Epithelial cell of esophagus (primary cell): ENCODE data around the gene DYSF.
"Not testable (repeated sequence)": the region's sequence is repeated elsewhere in the genome, so short reads cannot be mapped to it uniquely, and the experiment has no call there.

Experiments
- DNase-seq: peaks from one replicate; pipeline ENCODE4 v3.0.0; 2010; ENCODE audit warnings: low read depth
- H3K4me3 ChIP-seq: 2 replicates; pipeline ENCODE4 v1.5.1; 2011; ENCODE audit warnings: mild to moderate bottlenecking, low read length, control low read depth
- TF ChIP-seq, protein P1 (sequence below): IDR thresholded peaks from 2 replicates; pipeline ENCODE4 v1.5.1; 2011; ENCODE audit warnings: low read depth, mild to moderate bottlenecking, low read length, control low read depth, inconsistent platforms; ENCODE audit not compliant: insufficient read depth; ENCODE audit errors: missing control alignments

Gene DYSF

DNA sequence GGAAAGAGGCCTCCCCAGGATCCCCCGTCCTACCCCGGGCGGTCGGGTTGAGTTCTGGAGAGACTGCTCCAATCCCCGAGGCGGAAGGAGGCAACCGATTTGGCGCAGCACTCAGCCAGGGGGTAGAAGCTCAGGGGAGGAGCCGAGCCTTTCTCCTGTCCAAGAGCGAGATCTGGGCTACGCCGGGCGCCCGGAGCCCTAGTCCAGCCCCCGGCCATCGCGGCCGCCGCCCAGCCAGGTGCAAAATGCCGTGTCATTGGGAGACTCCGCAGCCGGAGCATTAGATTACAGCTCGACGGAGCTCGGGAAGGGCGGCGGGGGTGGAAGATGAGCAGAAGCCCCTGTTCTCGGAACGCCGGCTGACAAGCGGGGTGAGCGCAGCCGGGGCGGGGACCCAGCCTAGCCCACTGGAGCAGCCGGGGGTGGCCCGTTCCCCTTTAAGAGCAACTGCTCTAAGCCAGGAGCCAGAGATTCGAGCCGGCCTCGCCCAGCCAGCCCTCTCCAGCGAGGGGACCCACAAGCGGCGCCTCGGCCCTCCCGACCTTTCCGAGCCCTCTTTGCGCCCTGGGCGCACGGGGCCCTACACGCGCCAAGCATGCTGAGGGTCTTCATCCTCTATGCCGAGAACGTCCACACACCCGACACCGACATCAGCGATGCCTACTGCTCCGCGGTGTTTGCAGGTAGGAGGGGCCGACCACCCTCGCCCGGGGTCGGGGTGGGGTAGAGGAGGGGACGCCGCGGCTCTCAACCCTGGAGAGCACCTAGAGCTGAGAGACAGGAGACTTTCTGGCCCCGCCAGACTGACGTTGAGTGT is at the start of gene DYSF:
DYSF (plus strand) TSS at position 158 of the 817 bp plus-strand sequence.
- H3K4me3 ChIP-seq = peak within 1 kb of the TSS; percentile 40
- DNase-seq = peak; percentile 50
- TF ChIP-seq, protein P1, sequence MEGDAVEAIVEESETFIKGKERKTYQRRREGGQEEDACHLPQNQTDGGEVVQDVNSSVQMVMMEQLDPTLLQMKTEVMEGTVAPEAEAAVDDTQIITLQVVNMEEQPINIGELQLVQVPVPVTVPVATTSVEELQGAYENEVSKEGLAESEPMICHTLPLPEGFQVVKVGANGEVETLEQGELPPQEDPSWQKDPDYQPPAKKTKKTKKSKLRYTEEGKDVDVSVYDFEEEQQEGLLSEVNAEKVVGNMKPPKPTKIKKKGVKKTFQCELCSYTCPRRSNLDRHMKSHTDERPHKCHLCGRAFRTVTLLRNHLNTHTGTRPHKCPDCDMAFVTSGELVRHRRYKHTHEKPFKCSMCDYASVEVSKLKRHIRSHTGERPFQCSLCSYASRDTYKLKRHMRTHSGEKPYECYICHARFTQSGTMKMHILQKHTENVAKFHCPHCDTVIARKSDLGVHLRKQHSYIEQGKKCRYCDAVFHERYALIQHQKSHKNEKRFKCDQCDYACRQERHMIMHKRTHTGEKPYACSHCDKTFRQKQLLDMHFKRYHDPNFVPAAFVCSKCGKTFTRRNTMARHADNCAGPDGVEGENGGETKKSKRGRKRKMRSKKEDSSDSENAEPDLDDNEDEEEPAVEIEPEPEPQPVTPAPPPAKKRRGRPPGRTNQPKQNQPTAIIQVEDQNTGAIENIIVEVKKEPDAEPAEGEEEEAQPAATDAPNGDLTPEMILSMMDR = no peak

DNA sequence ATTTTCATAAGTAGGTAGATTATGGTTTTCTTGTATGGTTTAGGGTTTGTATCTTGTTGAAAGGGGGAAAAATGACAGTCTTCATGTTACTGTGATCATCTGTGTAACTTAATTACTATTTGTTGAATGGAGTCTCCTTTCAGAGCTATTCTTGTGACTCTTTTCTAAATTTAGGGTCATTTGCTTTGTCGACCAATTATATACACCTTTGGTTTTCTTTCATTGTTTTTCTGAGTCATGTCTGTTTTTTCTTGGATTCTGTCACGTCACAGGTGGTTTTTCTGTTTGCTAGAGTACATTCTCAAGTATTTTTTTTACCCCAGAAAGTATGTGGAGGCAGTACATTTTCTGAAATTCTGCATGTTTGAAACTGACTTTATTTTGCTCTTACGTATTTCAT is 43.8 kb upstream of the DYSF start:
- H3K4me3 ChIP-seq = no peak overlapping the region
- TF ChIP-seq, protein P1 = no peak
- DNase-seq = no peak

DNA sequence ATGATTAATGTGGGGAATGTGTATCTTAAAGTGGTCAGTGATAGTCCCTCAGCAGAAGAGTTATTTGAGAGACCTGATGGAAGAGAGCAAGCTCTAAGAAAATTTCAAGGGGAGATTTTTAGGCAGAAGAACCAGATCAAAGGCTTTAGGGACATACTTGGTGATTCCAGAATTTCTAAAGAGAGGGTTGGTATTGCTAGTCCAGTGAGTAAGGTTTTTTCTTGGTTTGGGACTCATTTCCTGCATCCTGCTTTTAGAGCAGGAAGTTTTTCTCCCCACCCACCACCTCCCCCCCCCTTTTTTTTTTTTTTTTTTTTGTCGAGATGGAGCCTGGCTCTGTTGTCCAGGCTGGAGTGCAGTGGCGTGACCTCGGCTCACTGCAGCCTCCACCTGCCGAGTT is 42.7 kb upstream of the DYSF start:
- DNase-seq = no peak
- TF ChIP-seq, protein P1 = no peak

DNA sequence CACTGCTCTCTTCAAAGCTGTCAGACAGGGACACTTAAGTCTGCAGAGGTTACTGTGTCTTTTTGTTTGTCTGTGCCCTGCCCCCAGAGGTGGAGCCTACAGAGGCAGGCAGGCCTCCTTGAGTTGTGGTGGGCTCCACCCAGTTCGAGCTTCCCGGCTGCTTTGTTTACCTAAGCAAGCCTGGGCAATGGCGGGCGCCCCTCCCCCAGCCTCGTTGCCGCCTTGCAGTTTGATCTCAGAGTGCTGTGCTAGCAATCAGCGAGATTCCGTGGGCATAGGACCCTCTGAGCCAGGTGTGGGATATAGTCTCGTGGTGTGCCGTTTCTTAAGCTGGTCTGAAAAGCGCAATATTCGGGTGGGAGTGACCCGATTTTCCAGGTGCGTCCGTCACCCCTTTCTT is 36.5 kb upstream of the DYSF start:
- H3K4me3 ChIP-seq = peak overlapping the region; percentile 29
- DNase-seq = not testable (repeated sequence)

More for the DNA sequence above, 42.7 kb upstream of the DYSF start:
- H3K4me3 ChIP-seq = no peak overlapping the region

DNA sequence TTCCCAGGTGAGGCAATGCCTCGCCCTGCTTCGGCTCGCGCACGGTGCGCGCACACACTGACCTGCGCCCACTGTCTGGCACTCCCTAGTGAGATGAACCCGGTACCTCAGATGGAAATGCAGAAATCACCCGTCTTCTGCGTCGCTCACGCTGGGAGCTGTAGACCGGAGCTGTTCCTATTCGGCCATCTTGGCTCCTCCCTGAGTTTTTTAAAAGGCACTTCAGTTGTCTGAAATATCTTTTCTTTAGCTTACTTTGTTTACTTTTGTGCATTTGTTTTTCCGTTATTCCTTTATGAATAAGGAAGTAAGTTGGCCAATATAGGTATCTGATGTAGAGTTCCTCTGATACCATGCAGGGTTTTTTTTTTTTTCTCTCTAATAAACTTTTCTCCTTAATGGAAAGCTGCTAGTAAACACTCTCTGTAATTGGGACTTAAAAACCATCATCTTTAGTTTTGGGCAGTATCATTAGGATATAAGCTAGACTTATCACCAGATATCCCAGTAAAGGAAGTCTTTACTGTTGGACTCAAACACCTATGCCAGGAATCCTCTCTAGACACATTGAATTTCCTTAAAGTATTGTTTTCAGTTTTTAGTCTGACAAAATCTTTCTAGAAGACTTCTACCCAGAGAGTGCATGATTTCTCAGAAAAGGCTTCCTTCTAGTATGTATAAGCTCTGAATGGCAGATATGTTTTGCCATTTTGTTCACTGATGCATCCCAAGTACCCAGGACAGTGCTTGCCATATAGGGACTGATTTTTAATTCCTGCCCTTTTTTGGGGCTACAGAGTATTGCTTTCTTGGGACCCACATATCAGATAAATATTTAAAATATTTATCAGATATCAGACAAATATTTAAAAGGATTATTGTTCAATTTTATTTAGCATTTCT is 35.8 kb upstream of the DYSF start:
- TF ChIP-seq, protein P1 = no peak
- peak overlapping the region; percentile 46 for H3K4me3 ChIP-seq
- peak; percentile 6 for DNase-seq

DNA sequence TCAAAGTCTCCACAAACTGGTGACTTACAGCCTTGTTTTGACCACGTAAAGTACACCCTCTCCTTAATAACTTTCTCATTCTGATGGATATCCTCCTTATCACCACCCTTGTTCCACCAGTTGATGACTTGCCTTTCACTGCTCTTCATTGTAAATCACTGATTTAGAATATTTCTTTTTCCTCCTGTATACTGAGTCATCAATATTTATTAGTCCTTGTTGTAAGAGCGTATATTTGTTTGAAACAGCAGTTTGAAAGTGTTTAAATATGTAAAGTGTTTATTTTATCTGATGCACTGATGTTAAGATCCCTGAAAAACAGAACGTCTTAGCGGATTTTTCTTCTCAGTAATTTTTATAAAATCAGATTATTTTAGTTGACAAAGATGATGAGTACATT is 34.2 kb upstream of the DYSF start:
- DNase-seq = no peak
- no peak overlapping the region for H3K4me3 ChIP-seq
- TF ChIP-seq, protein P1 = no peak

DNA sequence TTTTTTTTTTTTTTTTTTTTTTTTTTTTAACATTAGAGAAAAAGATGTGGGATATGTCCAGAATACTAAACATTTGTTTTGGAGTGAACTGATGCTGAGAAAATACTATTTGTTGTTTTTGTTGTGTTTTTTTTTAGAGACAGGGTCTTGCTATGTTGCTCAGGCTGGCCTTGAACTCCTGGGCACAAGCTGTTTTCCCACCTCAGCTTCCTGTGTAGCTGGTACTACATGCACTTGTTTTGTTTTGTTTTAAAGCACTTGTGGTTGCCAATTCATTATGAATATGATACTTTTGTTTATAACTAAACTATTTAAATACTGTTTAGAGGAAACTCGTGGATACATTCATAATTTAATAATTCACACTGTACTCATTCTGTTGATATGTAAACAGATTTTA is 33.4 kb upstream of the DYSF start:
- H3K4me3 ChIP-seq = no peak overlapping the region
- DNase-seq = no peak
- TF ChIP-seq, protein P1 = no peak
